ENCODE measurements around the gene LRPPRC.
"Not testable (repeated sequence)": the region's sequence is repeated elsewhere in the genome, so short reads cannot be mapped to it uniquely, and the experiment has no call there.

Gene LRPPRC

GRCh38 chr2:43995733-43996533 lies at the start of gene LRPPRC:
LRPPRC (minus strand) TSS chr2:43995989; CDS start chr2:43995947, 42 bp downstream.
- peak; percentile 77 to 86 for DNase-seq (ENCODE audit: low read depth in 2 of 2)

GRCh38 chr2:44045061-44045460 lies 49.3 kb upstream of the LRPPRC start:
- no peak for DNase-seq (ENCODE audit: low read depth in 2 of 2)

- peak; percentile 62 to 82 for DNase-seq (ENCODE audit: low read depth in 2 of 2)
Measured at GRCh38 chr2:44044281-44044720, 48.5 kb upstream of the LRPPRC start.

- DNase-seq (ENCODE audit: low read depth in 2 of 2), result no peak
Measured at GRCh38 chr2:44040365-44040764, 44.6 kb upstream of the LRPPRC start.

GRCh38 chr2:44038277-44038676 lies 42.5 kb upstream of the LRPPRC start:
- no peak for DNase-seq (ENCODE audit: low read depth in 2 of 2)

- no peak for DNase-seq (ENCODE audit: low read depth in 2 of 2)
Measured at GRCh38 chr2:44037221-44037620, 41.4 kb upstream of the LRPPRC start.

- no peak for DNase-seq (ENCODE audit: low read depth in 2 of 2)
Measured at GRCh38 chr2:44033947-44034346, 38.2 kb upstream of the LRPPRC start.

GRCh38 chr2:44027076-44027475 lies 31.3 kb upstream of the LRPPRC start:
- DNase-seq (ENCODE audit: low read depth in 2 of 2), result not testable (repeated sequence)

GRCh38 chr2:44016282-44016681 lies 20.5 kb upstream of the LRPPRC start:
- no peak for DNase-seq (ENCODE audit: low read depth in 2 of 2)

- DNase-seq (ENCODE audit: low read depth in 2 of 2), result no peak
Measured at GRCh38 chr2:44015239-44015638, 19.4 kb upstream of the LRPPRC start.

- not testable (repeated sequence) for DNase-seq (ENCODE audit: low read depth in 2 of 2)
Measured at GRCh38 chr2:44013205-44013604, 17.4 kb upstream of the LRPPRC start.

GRCh38 chr2:44010266-44010665 lies 14.5 kb upstream of the LRPPRC start:
- DNase-seq (ENCODE audit: low read depth in 2 of 2), result no peak

GRCh38 chr2:44009136-44009735 lies 13.4 kb upstream of the LRPPRC start:
- no peak for DNase-seq (ENCODE audit: low read depth in 2 of 2)

GRCh38 chr2:44005846-44006245 lies 10.1 kb upstream of the LRPPRC start:
- no peak for DNase-seq (ENCODE audit: low read depth in 2 of 2)

- no peak for DNase-seq (ENCODE audit: low read depth in 2 of 2)
Measured at GRCh38 chr2:44004735-44005602, 9.2 kb upstream of the LRPPRC start.

- DNase-seq (ENCODE audit: low read depth in 2 of 2), result no peak
Measured at GRCh38 chr2:44001716-44002115, 5.9 kb upstream of the LRPPRC start.

- no peak for DNase-seq (ENCODE audit: low read depth in 2 of 2)
Measured at GRCh38 chr2:43998263-43998662, 2.5 kb upstream of the LRPPRC start.

- no peak for DNase-seq (ENCODE audit: low read depth in 2 of 2)
Measured at GRCh38 chr2:43993437-43993836, 2.4 kb downstream of the LRPPRC start.

- no peak for DNase-seq (ENCODE audit: low read depth in 2 of 2)
Measured at GRCh38 chr2:43989545-43989944, 6.2 kb downstream of the LRPPRC start.

GRCh38 chr2:43986600-43986999 lies 9.2 kb downstream of the LRPPRC start:
- DNase-seq (ENCODE audit: low read depth in 2 of 2), result no peak

GRCh38 chr2:43985359-43985758 lies 10.4 kb downstream of the LRPPRC start:
- DNase-seq (ENCODE audit: low read depth in 2 of 2), result no peak

GRCh38 chr2:43984533-43984932 lies 11.3 kb downstream of the LRPPRC start:
- DNase-seq (ENCODE audit: low read depth in 2 of 2), result no peak
